Stimulated activated naive CD8-positive, alpha-beta T cell treated with anti-CD3 and anti-CD28 coated beads, Interleukin-15, amount 100 ng/mL, for 72 hours (primary cell): ENCODE results near the gene TELO2.

Source experiments
- ATAC-seq: fragments of 150-1000 bp; cut with Tn5 transposase; 2 replicates; pipeline ENCODE4 v1.10.0; 2021; ENCODE audit warnings: mild to moderate bottlenecking, moderate library complexity
- DNase-seq, 2 donors: peaks; one replicate each; pipeline ENCODE4 v3.0.0; 2021 to 2022
- H3K27ac Mint-ChIP-seq, 2 donors: one replicate each; pipeline ENCODE4 v1.8.0; 2022; ENCODE audit warnings: mild to moderate bottlenecking in 2 of 2, mixed read lengths in 2 of 2, moderate library complexity in 2 of 2
- H3K27me3 Mint-ChIP-seq: one replicate; pipeline ENCODE4 v1.8.0; 2022; ENCODE audit warnings: mixed read lengths
- H3K4me1 Mint-ChIP-seq: one replicate; pipeline ENCODE4 v1.8.0; 2022; ENCODE audit warnings: mild to moderate bottlenecking, mixed read lengths
- H3K4me3 Mint-ChIP-seq, 2 donors: one replicate each; pipeline ENCODE4 v1.8.0; 2022; ENCODE audit warnings: mild to moderate bottlenecking in 2 of 2, mixed read lengths in 2 of 2, moderate library complexity in 1 of 2
- H3K9me3 Mint-ChIP-seq, 2 donors: one replicate each; pipeline ENCODE4 v1.8.0; 2022; ENCODE audit warnings: mixed read lengths in 2 of 2

Gene TELO2

GRCh38 chr16:1553946-1554825 lies 61.0 kb downstream of the TELO2 start:
- Mint-ChIP-seq H3K4me3 (no peak overlapping the region), H3K4me1 (peaks cover 48% of the 10 kb centered on the region), H3K27me3 (no peaks in the 10 kb centered on the region), H3K9me3 (no peaks in the 10 kb centered on the region), H3K27ac (peak overlapping the region; percentile 7 to 24)
- ATAC-seq (no peak), DNase-seq (no peak)

- no peak overlapping the region for H3K27ac Mint-ChIP-seq
- H3K4me1 Mint-ChIP-seq: peaks cover 51% of the 10 kb centered on the region
- DNase-seq (no peak), ATAC-seq (no peak)
- H3K4me3 Mint-ChIP-seq: no peak overlapping the region
- no peaks in the 10 kb centered on the region for H3K9me3 Mint-ChIP-seq
- no peaks in the 10 kb centered on the region for H3K27me3 Mint-ChIP-seq
Observed at GRCh38 chr16:1554826-1555445, 61.8 kb downstream of the TELO2 start.

GRCh38 chr16:1556254-1556653 lies 63.1 kb downstream of the TELO2 start:
- Mint-ChIP-seq H3K9me3 (no peaks in the 10 kb centered on the region), H3K27me3 (no peaks in the 10 kb centered on the region), H3K27ac (no peak overlapping the region), H3K4me1 (peaks cover 51% of the 10 kb centered on the region), H3K4me3 (no peak overlapping the region)
- ATAC-seq (no peak), DNase-seq (no peak)

GRCh38 chr16:1557074-1557473 lies 63.9 kb downstream of the TELO2 start:
- peaks cover 53% of the 10 kb centered on the region for H3K4me1 Mint-ChIP-seq
- H3K9me3 Mint-ChIP-seq: no peaks in the 10 kb centered on the region
- no peak overlapping the region for H3K4me3 Mint-ChIP-seq
- no peaks in the 10 kb centered on the region for H3K27me3 Mint-ChIP-seq
- ATAC-seq (no peak), DNase-seq (no peak)
- H3K27ac Mint-ChIP-seq: no peak overlapping the region

- ATAC-seq (no peak), DNase-seq (no peak)
- Mint-ChIP-seq H3K27me3 (no peaks in the 10 kb centered on the region), H3K9me3 (no peaks in the 10 kb centered on the region), H3K4me3 (no peak overlapping the region), H3K27ac (no peak overlapping the region), H3K4me1 (peaks cover 48% of the 10 kb centered on the region)
Observed at GRCh38 chr16:1557576-1557975, 64.4 kb downstream of the TELO2 start.

- H3K27ac Mint-ChIP-seq: peak overlapping the region; percentile 13 to 36
- H3K9me3 Mint-ChIP-seq: no peaks in the 10 kb centered on the region
- DNase-seq: no peak
- peak; percentile 89 for ATAC-seq
- peaks cover 34% of the 10 kb centered on the region for H3K4me1 Mint-ChIP-seq
- no peaks in the 10 kb centered on the region for H3K27me3 Mint-ChIP-seq
- H3K4me3 Mint-ChIP-seq: peak overlapping the region in 1 of 2 donors; percentile 9
Observed at GRCh38 chr16:1559446-1559975, 66.4 kb downstream of the TELO2 start.
